Mucosa of rectum (tissue), 2 donors: ENCODE data around the gene NUP188.

ENCODE experiments used
- H3K27ac ChIP-seq, 2 donors: one replicate each; pipeline ENCODE4 v1.7.0; 2013; ENCODE audit warnings: inconsistent platforms in 2 of 2, low read depth in 2 of 2, low read length in 2 of 2
- H3K27me3 ChIP-seq, 2 donors: one replicate each; pipeline ENCODE4 v1.7.0; 2013; ENCODE audit warnings: low read length in 2 of 2; ENCODE audit not compliant: control insufficient read depth in 2 of 2, insufficient read depth in 2 of 2
- H3K36me3 ChIP-seq, 2 donors: one replicate each; pipeline ENCODE4 v1.7.0; 2013; ENCODE audit warnings: low read length in 2 of 2; ENCODE audit not compliant: control insufficient read depth in 2 of 2, insufficient read depth in 2 of 2
- H3K4me1 ChIP-seq, 2 donors: one replicate each; pipeline ENCODE4 v1.7.0; 2013; ENCODE audit warnings: low read length in 2 of 2, mild to moderate bottlenecking in 1 of 2; ENCODE audit not compliant: control insufficient read depth in 2 of 2, insufficient read depth in 2 of 2
- H3K4me3 ChIP-seq, 2 donors: one replicate each; pipeline ENCODE4 v1.7.0; 2013; ENCODE audit warnings: low read length in 2 of 2
- H3K9ac ChIP-seq, 2 donors: one replicate each; pipeline ENCODE4 v1.7.0; 2013; ENCODE audit warnings: low read length in 2 of 2, low read depth in 1 of 2, mild to moderate bottlenecking in 1 of 2
- H3K9me3 ChIP-seq, 2 donors: one replicate each; pipeline ENCODE4 v1.7.0; 2013; ENCODE audit warnings: low read length in 2 of 2; ENCODE audit not compliant: control insufficient read depth in 2 of 2
- donor health status: healthy.
- donor health status: Normal muscosa, but diverticular disease.

NUP188 gene

GRCh38 chr9:129012343-129012742, 64.8 kb downstream of the NUP188 start:
- Histone ChIP-seq H3K9me3 (no peaks in the 10 kb centered on the region), H3K27me3 (no peaks in the 10 kb centered on the region), H3K9ac (no peak overlapping the region), H3K27ac (no peak overlapping the region), H3K36me3 (peaks cover 50 to 59% of the 10 kb centered on the region in 2 donors), H3K4me3 (no peak overlapping the region), H3K4me1 (no peaks in the 10 kb centered on the region)

- Histone ChIP-seq H3K4me1 (no peaks in the 10 kb centered on the region), H3K27ac (no peak overlapping the region), H3K36me3 (peaks cover 47 to 57% of the 10 kb centered on the region in 2 donors), H3K9me3 (no peaks in the 10 kb centered on the region), H3K4me3 (no peak overlapping the region), H3K9ac (no peak overlapping the region), H3K27me3 (no peaks in the 10 kb centered on the region)
Observed at GRCh38 chr9:129012893-129013448, 65.5 kb downstream of the NUP188 start.

GRCh38 chr9:129013674-129014073, 66.2 kb downstream of the NUP188 start:
- Histone ChIP-seq H3K9me3 (no peaks in the 10 kb centered on the region), H3K4me1 (no peaks in the 10 kb centered on the region), H3K27ac (no peak overlapping the region), H3K36me3 (peaks cover 44 to 53% of the 10 kb centered on the region in 2 donors), H3K27me3 (no peaks in the 10 kb centered on the region), H3K9ac (no peak overlapping the region), H3K4me3 (no peak overlapping the region)

- Histone ChIP-seq H3K4me1 (no peaks in the 10 kb centered on the region), H3K9me3 (no peaks in the 10 kb centered on the region), H3K9ac (no peak overlapping the region), H3K36me3 (peaks cover 44 to 49% of the 10 kb centered on the region in 2 donors), H3K27me3 (no peaks in the 10 kb centered on the region), H3K27ac (no peak overlapping the region), H3K4me3 (no peak overlapping the region)
Observed at GRCh38 chr9:129014124-129014523, 66.6 kb downstream of the NUP188 start.

GRCh38 chr9:129014608-129015007, 67.1 kb downstream of the NUP188 start:
- H3K36me3 ChIP-seq = peaks cover 44 to 49% of the 10 kb centered on the region in 2 donors
- no peaks in the 10 kb centered on the region for H3K9me3 ChIP-seq
- no peak overlapping the region for H3K9ac ChIP-seq
- no peak overlapping the region for H3K27ac ChIP-seq
- no peak overlapping the region for H3K4me3 ChIP-seq
- H3K27me3 ChIP-seq = no peaks in the 10 kb centered on the region
- H3K4me1 ChIP-seq = no peaks in the 10 kb centered on the region

GRCh38 chr9:129021091-129021490, 73.6 kb downstream of the NUP188 start:
- H3K9ac ChIP-seq = no peak overlapping the region
- H3K36me3 ChIP-seq = peaks cover 0 to 2% of the 10 kb centered on the region in 2 donors
- no peak overlapping the region for H3K4me3 ChIP-seq
- H3K9me3 ChIP-seq = no peaks in the 10 kb centered on the region
- peaks cover 0 to 3% of the 10 kb centered on the region in 2 donors for H3K4me1 ChIP-seq
- peak overlapping the region in 1 of 2 donors; percentile 16 for H3K27ac ChIP-seq
- no peaks in the 10 kb centered on the region for H3K27me3 ChIP-seq

GRCh38 chr9:129022037-129022436, 74.5 kb downstream of the NUP188 start:
- Histone ChIP-seq H3K4me1 (peaks cover 5 to 11% of the 10 kb centered on the region in 2 donors), H3K9ac (no peak overlapping the region), H3K4me3 (no peak overlapping the region), H3K27ac (no peak overlapping the region), H3K27me3 (no peaks in the 10 kb centered on the region), H3K36me3 (peaks cover 0 to 2% of the 10 kb centered on the region in 2 donors), H3K9me3 (no peaks in the 10 kb centered on the region)

- peaks cover 11 to 16% of the 10 kb centered on the region in 2 donors for H3K4me1 ChIP-seq
- no peak overlapping the region for H3K27ac ChIP-seq
- H3K9me3 ChIP-seq = no peaks in the 10 kb centered on the region
- H3K9ac ChIP-seq = no peak overlapping the region
- H3K27me3 ChIP-seq = no peaks in the 10 kb centered on the region
- no peak overlapping the region for H3K4me3 ChIP-seq
- H3K36me3 ChIP-seq = no peaks in the 10 kb centered on the region
Observed at GRCh38 chr9:129023036-129023907, 75.8 kb downstream of the NUP188 start.

GRCh38 chr9:129023908-129024233, 76.4 kb downstream of the NUP188 start:
- H3K9ac ChIP-seq = no peak overlapping the region

DNA sequence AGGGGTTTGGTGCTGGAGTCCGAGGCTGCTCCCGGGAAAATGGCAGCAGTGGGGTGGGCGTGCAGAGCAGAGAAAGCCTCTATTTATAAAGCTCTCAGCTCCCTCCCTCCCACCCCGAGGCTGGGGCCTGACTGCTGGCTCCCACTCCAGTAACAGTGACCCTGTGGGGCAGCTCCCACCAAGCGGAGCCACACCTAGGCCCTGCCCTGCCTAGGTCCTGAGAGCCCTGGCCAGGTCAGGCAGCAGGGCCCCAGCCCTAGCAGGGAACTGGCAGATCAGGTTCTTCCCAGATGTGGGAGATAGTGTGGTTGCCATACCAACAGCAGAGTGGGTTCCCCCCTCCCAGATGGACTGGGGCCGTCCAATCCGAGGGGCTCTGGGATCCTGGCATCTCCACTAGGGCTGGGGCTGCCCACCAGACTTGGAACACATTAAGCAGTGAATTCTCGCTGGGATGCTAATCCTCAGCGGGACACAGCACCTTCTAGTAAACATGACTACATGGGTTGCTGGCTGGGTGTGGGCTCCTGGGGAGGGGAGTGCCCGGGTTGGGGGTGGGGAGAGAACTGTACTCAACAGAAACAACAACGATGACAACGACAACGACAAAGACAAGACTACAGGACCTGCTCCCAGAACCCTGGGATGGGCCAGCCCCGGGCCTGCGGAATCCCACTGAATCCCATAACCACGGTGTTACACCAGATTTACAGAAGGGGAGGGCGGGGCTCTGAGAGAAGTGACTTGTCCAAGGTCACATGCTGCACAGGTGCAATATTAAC, 79.1 kb downstream of the NUP188 start:
- Histone ChIP-seq H3K27me3 (no peaks in the 10 kb centered on the region), H3K36me3 (no peaks in the 10 kb centered on the region), H3K27ac (peak overlapping the region; percentile 63 to 71), H3K9me3 (no peaks in the 10 kb centered on the region), H3K4me3 (peak overlapping the region; percentile 82 to 86), H3K4me1 (peaks cover 11 to 22% of the 10 kb centered on the region in 2 donors), H3K9ac (peak overlapping the region; percentile 75 to 87)

More at GRCh38 chr9:129023908-129024233, 76.4 kb downstream of the NUP188 start:
- Histone ChIP-seq H3K9me3 (no peaks in the 10 kb centered on the region), H3K27me3 (no peaks in the 10 kb centered on the region), H3K27ac (no peak overlapping the region), H3K4me1 (peaks cover 11 to 19% of the 10 kb centered on the region in 2 donors), H3K36me3 (no peaks in the 10 kb centered on the region), H3K4me3 (no peak overlapping the region)
